Uterus (tissue), 4 donors: Measurements from ENCODE around the gene AQP11. TPM values are rescaled to one million over a fixed set of nuclear protein-coding genes. Genes with fewer than 3 reads are reported as not detected.

Source experiments
- DNase-seq, 2 donors: peaks; one replicate each; pipeline ENCODE4 v3.0.0-alpha.2; 2019 to 2020
- H3K27ac ChIP-seq, 2 donors: fragments of 200-600 bp; sonication (generic); 1 replicate in 1 of 2; 2 replicates in 1 of 2; pipeline ENCODE4 v1.5.1; 2016 to 2018
- H3K27me3 ChIP-seq, 2 donors: fragments of 200-600 bp; sonication (generic); one replicate each; pipeline ENCODE4 v1.5.1; 2018 to 2019; ENCODE audit warnings: control low read depth in 1 of 2
- H3K36me3 ChIP-seq, 2 donors: fragments of 200-600 bp; sonication (generic); one replicate each; pipeline ENCODE4 v1.5.1; 2019; ENCODE audit warnings: control low read depth in 1 of 2
- H3K4me1 ChIP-seq, 2 donors: fragments of 200-600 bp; sonication (generic); one replicate each; pipeline ENCODE4 v1.5.1; 2018 to 2019; ENCODE audit warnings: control low read depth in 1 of 2
- H3K4me3 ChIP-seq, 2 donors: fragments of 200-600 bp; sonication (generic); 1 replicate in 1 of 2; 2 replicates in 1 of 2; pipeline ENCODE4 v1.5.1; 2018 to 2019; ENCODE audit warnings: mild to moderate bottlenecking in 1 of 2
- H3K9me3 ChIP-seq, 2 donors: fragments of 200-600 bp; sonication (generic); one replicate each; pipeline ENCODE4 v1.5.1; 2019; ENCODE audit warnings: control low read depth in 1 of 2
- POLR2A ChIP-seq, 2 donors: fragments of 450-650 bp; IDR thresholded peaks; one replicate each; pipeline ENCODE4 v1.6.1; 2016; ENCODE audit warnings: antibody characterized with exemption in 2 of 2, mild to moderate bottlenecking in 1 of 2, moderate library complexity in 1 of 2
- intact Hi-C: fragments of 100-400 bp; cut with DNase I; formaldehyde crosslinking; loops from one replicate; pipeline ENCODE4 v1.15.1; 2023; ENCODE audit warnings: low total_unique reads
- total RNA-seq, 4 donors: library from RNA; depleted of rRNA in 3 of 4; stranded (reverse); fragments of >200 nt in 3 of 4; gene quantifications; one replicate each; pipeline versions ENCODE4 v1.1.0 to v1.2.4, GENCODE V29; 2014 to 2023
- TF ChIP-seq, protein P1 (sequence below), 4 experiments: fragments of 200-600 bp in 2 of 4; fragments of 450-650 bp in 2 of 4; sonication (generic) in 2 of 4; IDR thresholded peaks; one replicate each; pipeline ENCODE4 v1.5.1; 2016 to 2019; ENCODE audit warnings: antibody characterized with exemption in 4 of 4, mild to moderate bottlenecking in 2 of 4, moderate library complexity in 1 of 4
- donor health status: DM: yes; HTN: yes; CAD: no.

The AQP11 gene, protein sequence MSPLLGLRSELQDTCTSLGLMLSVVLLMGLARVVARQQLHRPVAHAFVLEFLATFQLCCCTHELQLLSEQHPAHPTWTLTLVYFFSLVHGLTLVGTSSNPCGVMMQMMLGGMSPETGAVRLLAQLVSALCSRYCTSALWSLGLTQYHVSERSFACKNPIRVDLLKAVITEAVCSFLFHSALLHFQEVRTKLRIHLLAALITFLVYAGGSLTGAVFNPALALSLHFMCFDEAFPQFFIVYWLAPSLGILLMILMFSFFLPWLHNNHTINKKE
- 1 to 10 TPM in 2 of 4 donors, under 1 TPM in 1, not detected in 1; 0.73 to 6.9 (median 1.9) TPM for total RNA-seq

DNA sequence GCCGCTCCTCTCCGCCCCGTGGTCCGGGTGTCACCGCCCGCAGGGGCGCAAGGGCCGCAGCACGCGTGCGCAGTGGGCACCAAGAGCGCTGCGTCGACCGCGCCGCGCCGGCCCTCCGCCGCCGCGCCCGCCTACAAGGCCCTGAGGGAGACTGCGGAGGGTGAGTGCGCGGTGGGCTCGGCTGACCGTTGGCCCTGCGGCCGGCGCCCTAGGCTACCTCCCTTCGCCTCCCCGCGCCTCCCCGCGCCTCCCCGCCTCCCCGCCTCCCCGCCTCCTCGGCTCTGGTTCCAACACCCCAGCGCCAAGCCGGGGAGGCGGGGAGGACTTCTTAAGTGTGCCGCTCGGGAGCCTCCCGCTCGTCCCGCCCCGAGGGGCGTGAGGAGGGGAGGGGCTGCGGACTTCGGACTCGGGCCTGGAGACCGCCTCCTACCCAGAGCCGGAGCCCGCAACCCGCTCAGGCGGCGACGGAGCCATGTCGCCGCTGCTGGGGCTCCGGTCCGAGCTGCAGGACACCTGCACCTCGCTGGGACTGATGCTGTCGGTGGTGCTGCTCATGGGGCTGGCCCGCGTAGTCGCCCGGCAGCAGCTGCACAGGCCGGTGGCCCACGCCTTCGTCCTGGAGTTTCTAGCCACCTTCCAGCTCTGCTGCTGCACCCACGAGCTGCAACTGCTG is at the start of gene AQP11:
Gene AQP11 (plus strand): TSS at position 433 of the 673 bp plus-strand sequence. CDS start 40 bp downstream, at position 473.
- Histone ChIP-seq H3K36me3 (no peaks in the 10 kb centered on the region), H3K4me3 (peak within 1 kb of the TSS; percentile 43 to 73), H3K9me3 (no peaks in the 10 kb centered on the region), H3K27ac (peak within 1 kb of the TSS; percentile 72 to 86), H3K4me1 (peaks cover 0 to 5% of the 10 kb centered on the region in 2 donors), H3K27me3 (no peaks in the 10 kb centered on the region)
- TF ChIP-seq POLR2A (IDR thresholded peaks at IDR 0.05): peak; percentile 28 to 45
- TF ChIP-seq, protein P1, sequence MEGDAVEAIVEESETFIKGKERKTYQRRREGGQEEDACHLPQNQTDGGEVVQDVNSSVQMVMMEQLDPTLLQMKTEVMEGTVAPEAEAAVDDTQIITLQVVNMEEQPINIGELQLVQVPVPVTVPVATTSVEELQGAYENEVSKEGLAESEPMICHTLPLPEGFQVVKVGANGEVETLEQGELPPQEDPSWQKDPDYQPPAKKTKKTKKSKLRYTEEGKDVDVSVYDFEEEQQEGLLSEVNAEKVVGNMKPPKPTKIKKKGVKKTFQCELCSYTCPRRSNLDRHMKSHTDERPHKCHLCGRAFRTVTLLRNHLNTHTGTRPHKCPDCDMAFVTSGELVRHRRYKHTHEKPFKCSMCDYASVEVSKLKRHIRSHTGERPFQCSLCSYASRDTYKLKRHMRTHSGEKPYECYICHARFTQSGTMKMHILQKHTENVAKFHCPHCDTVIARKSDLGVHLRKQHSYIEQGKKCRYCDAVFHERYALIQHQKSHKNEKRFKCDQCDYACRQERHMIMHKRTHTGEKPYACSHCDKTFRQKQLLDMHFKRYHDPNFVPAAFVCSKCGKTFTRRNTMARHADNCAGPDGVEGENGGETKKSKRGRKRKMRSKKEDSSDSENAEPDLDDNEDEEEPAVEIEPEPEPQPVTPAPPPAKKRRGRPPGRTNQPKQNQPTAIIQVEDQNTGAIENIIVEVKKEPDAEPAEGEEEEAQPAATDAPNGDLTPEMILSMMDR (IDR thresholded peaks at IDR 0.05): peak in 1 of 4 experiments; percentile 21
- intact Hi-C loops: no loop called here
- DNase-seq: peak; percentile 72 to 79

DNA sequence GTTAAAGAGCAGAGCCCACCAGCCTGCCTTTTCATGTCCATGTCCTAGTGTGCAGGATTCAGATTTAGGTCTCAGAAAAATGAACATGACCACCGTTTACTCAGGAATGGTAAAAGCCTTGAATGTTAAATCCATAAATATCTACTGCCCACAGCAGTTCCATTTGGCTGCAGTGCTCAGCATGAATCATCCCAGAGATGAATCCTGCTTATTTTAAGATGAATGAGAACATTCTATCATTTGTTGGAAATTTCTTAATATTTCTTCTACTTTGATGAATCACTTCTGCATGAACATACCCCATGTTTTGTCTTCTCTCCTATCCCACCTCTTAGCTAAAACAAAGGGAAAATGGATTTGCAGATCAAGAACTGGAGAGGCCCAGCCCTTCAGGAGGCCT is 47.5 kb upstream of the AQP11 start:
- Histone ChIP-seq H3K27ac (no peak overlapping the region), H3K27me3 (no peaks in the 10 kb centered on the region), H3K4me1 (no peaks in the 10 kb centered on the region), H3K9me3 (no peaks in the 10 kb centered on the region), H3K4me3 (no peak overlapping the region), H3K36me3 (no peaks in the 10 kb centered on the region)
- intact Hi-C loops: no loop called here
- TF ChIP-seq, protein P1 (IDR thresholded peaks at IDR 0.05): no peak
- no peak for TF ChIP-seq POLR2A (IDR thresholded peaks at IDR 0.05)
- no peak for DNase-seq

DNA sequence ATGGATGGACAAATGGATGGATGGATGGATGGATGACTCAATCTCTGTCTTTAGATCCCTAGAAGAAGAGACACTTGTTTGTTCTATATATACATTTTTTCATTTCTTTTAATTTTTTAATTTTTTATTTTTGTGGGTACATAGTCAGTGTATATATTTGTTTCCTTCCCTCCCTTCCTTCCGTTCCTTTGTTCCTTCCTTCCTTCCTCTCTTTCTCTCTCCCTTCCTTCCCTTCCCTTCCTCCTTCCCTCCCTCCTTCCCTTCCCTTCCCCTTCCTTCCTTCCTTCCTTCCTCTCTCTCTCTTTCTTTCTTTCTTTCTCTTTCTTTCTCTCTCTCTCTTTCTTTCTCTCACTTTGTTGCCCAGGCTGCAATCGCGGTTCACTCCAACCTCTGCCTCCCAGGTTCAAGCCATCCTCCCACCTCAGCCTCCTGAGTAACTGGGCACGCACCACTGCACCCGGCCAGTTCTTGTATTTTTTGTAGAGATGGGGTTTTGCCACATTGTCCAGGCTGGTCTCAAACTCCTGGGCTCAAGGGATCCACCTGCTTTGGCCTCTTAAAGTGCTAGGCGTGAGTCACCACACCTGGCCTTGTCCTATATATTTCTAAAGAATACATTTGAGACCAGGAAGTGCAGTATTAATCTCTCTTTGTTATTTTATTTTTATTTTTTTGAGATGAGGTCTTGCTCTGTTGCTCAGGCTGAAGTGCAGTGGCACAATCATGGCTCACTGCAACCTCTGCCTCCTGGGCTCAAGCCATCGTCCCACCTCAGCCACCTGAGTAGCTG is 42.5 kb upstream of the AQP11 start:
- no peak overlapping the region for H3K4me3 ChIP-seq
- H3K36me3 ChIP-seq: no peaks in the 10 kb centered on the region
- no peak overlapping the region for H3K27ac ChIP-seq
- H3K9me3 ChIP-seq: no peaks in the 10 kb centered on the region
- intact Hi-C loops: no loop called here
- no peak for DNase-seq
- H3K27me3 ChIP-seq: no peaks in the 10 kb centered on the region
- H3K4me1 ChIP-seq: no peaks in the 10 kb centered on the region
- TF ChIP-seq POLR2A (IDR thresholded peaks at IDR 0.05): no peak
- TF ChIP-seq, protein P1 (IDR thresholded peaks at IDR 0.05): no peak

DNA sequence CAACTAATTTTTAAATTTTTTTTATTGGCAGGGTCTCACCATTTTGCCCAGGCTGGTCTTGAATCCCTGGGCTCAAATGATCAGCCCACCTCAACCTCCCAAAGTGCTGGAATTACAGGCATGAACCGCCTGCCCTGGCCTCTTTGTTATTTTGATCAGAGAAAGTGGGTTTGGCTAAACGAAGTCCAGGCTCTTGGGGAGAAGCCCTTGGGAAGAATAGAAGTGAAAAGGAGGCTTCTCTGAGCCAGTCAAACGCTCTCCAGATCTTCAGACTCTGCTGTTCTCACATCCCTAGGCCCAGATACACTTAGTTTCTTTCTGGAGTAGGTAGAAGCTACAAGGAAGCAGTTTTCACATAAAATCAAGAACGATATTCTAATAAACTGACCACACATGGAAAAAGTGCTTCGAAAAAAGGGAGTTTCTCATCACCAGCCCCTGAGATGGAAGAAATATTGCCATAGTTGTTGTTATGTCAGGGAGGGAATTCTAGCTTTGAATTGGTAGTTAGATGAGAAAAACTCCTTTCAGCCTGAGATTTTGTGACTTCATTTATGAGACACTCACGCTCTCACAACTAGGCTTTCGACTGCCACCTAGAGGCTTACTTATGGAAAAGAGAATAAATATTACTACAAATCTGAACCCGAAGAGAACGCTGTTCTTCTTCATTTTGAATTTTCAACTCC is 41.7 kb upstream of the AQP11 start:
- Histone ChIP-seq H3K36me3 (no peaks in the 10 kb centered on the region), H3K27ac (peak overlapping the region in 1 of 2 donors; percentile 51), H3K4me1 (no peaks in the 10 kb centered on the region), H3K27me3 (no peaks in the 10 kb centered on the region), H3K9me3 (no peaks in the 10 kb centered on the region), H3K4me3 (no peak overlapping the region)
- peak in 1 of 2 donors; percentile 41 for DNase-seq
- TF ChIP-seq POLR2A (IDR thresholded peaks at IDR 0.05): no peak
- TF ChIP-seq, protein P1 (IDR thresholded peaks at IDR 0.05): peak; percentile 65 to 79 (median 74)
- intact Hi-C loops: no loop called here
